SK-N-SH treated with all-trans-retinoic acid at 6 μM for 48 hours (cell line): ENCODE measurements around the gene HERPUD2.

ENCODE experiments used
- ESRRG ChIP-seq: fragments of 250-450 bp; sonication (Bioruptor Pico); IDR thresholded peaks from 2 replicates; pipeline ENCODE4 v1.6.1; 2021; ENCODE audit warnings: mild to moderate bottlenecking
- PATZ1 ChIP-seq: fragments of 250-450 bp; sonication (Bioruptor Pico); IDR thresholded peaks from 2 replicates; pipeline ENCODE4 v1.8.0; 2020; ENCODE audit warnings: mild to moderate bottlenecking, moderate library complexity, borderline replicate concordance
- PPARA ChIP-seq: fragments of 250-450 bp; sonication (Bioruptor Pico); IDR thresholded peaks from 2 replicates; pipeline ENCODE4 v1.5.0; 2020; ENCODE audit warnings: mild to moderate bottlenecking, borderline replicate concordance
- RARB ChIP-seq: fragments of 250-450 bp; sonication (Bioruptor Pico); IDR thresholded peaks from 2 replicates; pipeline ENCODE4 v1.8.0; 2021; ENCODE audit warnings: mild to moderate bottlenecking, moderate library complexity
- ZFP30 ChIP-seq: fragments of 450-650 bp; formaldehyde crosslinking; IDR thresholded peaks from 2 replicates; pipeline ENCODE4 v1.5.0; 2022; ENCODE audit warnings: mild to moderate bottlenecking, moderate library complexity
- ZNF565 ChIP-seq: fragments of 450-650 bp; formaldehyde crosslinking; conservative IDR thresholded peaks from 2 replicates; pipeline ENCODE4 v1.5.0; 2020; ENCODE audit warnings: low read depth, mild to moderate bottlenecking, moderate library complexity
- ZNF8 ChIP-seq: fragments of 450-650 bp; formaldehyde crosslinking; IDR thresholded peaks from 2 replicates; pipeline ENCODE4 v1.5.0; 2020; ENCODE audit warnings: mild to moderate bottlenecking, moderate library complexity

- TF ChIP-seq RARB (no peak), ZNF565 (CRISPR knock-in tag) (no peak), PATZ1 (CRISPR knock-in tag) (no peak), ESRRG (no peak), ZFP30 (no peak), PPARA (CRISPR knock-in tag) (no peak), ZNF8 (CRISPR knock-in tag) (no peak)
Observed at GRCh38 chr7:35717516-35717915, 22.6 kb upstream of the HERPUD2 start.
